Fibroblast of skin of back (primary cell): Measurements from ENCODE around the gene TRERF1.

ENCODE experiments used
- DNase-seq: peaks from one replicate; pipeline ENCODE4 v3.0.0-alpha.2; 2013

TRERF1 gene

GRCh38 chr6:42420741-42421140, 31.0 kb downstream of the TRERF1 start:
- DNase-seq: no peak

DNA sequence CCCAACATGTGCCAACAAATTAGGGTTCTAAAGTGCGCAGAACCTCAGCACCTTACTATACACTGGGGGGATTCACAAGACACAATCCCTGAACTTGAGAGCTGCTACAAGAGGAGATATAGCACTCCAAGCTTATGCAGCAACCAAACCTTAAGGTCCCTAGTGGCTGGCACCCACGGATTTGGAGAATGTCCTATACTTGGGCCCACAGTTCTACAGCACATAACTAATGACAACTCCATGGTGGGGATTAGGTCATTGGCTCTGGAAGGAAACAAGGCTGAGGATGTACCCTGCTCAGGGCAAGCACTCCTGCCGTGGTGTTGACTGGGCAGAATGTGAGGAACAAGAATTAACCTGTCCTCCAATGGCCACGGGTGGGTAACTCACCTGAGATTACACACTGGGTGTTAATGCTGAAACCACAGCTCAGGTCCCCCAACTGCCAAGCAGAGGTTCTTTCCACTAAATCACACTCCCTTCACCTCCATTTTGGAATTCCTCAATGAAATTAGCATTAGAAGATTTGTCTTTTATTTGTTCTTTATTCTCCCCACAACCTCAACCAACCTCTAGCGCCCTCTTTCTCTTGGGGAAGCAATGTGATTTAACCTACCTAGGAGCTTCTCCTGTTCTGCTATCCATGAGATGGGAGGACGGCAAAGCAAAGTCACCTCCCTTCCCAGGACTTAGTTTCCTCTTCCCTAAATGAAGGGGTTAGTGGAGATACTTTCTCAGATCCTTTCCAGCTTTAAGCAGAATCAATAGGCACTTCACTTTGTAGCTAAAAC, 32.0 kb downstream of the TRERF1 start:
- DNase-seq: no peak

DNA sequence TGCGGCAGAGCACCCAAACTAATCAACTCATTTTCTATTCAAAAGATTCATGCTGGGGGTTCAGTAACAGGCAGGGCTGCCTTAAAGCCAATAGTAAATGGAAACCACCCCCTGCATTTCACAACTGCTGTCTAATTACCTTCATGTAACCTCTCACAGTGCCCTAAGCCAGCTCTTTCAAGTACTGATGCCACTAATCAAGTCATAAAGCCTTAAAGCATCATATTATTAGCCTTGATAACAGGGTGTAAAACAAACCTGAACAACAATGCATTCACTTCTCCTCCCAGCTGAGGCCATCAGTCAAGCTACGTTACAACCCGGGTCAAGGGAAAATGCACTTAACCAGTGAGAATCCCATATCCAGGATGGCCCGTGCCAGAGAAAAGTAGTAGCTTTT, 33.0 kb downstream of the TRERF1 start:
- no peak for DNase-seq

DNA sequence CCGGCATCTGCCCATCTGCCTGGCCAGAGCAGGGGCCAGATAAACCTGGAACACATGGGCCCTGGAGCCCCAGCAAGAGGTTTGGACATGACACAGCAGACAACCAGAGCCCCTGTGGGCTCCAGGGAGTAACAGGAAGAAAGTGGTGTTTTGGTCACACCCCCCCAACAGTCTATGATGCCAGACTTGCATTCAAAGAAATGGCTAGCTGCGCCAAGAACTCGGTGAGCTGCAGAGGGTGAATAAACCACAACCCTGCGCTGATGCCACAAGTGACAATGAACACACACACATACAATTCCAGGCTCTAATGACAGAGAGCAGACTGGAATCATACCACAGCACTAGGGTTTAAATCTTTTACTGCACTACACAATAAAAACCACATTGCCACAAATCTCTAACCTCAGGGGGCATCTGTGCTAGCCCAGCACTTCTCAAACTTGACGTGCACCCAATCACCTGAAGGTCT, 34.0 kb downstream of the TRERF1 start:
- DNase-seq: peak; percentile 38

- DNase-seq: no peak
Observed at GRCh38 chr6:42411406-42411805, 40.3 kb downstream of the TRERF1 start.

GRCh38 chr6:42410861-42411260, 40.9 kb downstream of the TRERF1 start:
- DNase-seq: no peak

DNA sequence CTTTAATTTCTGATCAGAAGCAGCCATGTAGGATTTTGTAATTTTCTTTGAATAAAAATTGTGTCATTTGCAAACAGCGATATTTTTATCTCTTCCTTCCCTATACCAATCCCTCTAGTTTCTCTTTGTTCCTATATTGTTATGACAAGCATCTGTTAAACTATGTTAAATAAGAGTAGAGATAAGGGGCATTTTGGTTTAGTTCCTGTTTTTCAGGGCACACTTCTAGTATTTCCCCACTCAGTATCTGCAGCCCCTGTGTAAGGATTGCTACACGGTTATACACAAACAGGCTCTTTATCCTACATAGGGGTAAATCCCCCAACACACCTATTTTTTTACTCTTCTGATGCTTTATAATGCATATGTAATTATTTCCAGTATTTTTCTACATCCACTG, 42.1 kb downstream of the TRERF1 start:
- DNase-seq: no peak

- DNase-seq: peak; percentile 89
Observed at GRCh38 chr6:42407379-42407778, 44.3 kb downstream of the TRERF1 start.

- DNase-seq: peak; percentile 73
Observed at GRCh38 chr6:42406306-42407280, 45.1 kb downstream of the TRERF1 start.

DNA sequence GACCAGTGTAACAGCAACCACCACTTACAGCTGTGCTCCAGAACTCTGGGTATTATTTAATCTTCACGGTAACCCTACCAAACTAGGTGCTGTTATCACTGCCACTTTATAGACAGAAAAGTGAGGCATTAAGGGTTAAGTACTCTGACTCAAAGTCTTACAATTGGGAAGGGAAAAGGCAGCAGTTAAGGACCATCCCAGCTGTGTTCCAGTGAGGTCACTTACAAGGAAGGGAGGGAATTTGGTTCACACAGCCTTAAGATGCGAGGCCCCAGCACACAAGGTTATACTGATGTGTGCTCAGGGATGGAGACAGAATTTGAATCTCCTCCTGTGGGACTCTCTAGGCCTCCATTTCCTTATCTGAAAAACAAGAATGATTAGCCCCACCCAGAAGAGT, 46.7 kb downstream of the TRERF1 start:
- DNase-seq: peak; percentile 66

DNA sequence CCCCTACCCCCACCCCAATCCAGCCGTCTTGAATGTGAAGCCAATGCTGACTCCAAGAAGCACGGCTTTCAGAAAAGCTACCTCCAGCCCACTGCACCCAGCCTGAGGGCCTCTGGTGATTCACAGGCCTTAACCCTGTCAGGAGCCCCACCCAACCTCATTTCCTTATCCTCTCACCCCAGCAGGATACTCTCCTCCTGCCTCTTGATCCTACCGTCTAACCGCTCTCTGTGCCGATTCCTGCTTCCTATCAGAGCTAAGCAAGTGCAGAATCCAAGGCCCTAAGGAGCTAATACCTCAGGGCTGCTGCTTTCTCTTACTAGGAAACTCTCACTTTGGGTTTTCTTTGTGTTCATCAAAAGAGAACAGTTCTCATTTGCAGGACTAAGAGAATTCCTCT, 47.2 kb downstream of the TRERF1 start:
- DNase-seq: peak; percentile 82

DNA sequence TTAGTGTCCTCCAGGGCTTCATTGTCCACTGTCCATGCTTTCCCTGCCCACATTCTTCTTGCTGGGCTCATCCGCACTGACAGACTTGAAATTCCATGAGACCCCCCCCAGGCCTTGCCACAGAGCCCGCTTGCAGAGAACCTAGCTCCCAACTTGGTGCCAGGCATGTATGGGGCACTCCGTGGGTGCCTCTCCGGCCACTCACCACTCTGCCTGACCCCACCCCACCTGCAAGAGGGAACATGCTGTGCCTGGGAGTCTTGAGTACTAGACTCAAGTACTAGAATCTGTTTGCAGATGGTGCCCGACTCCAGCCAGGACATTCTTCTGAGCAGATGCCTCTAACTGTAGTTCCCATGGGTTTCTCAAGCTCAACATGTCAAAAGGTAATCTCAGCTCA, 47.9 kb downstream of the TRERF1 start:
- no peak for DNase-seq

- no peak for DNase-seq
Observed at GRCh38 chr6:42403421-42403820, 48.3 kb downstream of the TRERF1 start.

- DNase-seq: peak; percentile 42
Observed at GRCh38 chr6:42402184-42402583, 49.5 kb downstream of the TRERF1 start.

DNA sequence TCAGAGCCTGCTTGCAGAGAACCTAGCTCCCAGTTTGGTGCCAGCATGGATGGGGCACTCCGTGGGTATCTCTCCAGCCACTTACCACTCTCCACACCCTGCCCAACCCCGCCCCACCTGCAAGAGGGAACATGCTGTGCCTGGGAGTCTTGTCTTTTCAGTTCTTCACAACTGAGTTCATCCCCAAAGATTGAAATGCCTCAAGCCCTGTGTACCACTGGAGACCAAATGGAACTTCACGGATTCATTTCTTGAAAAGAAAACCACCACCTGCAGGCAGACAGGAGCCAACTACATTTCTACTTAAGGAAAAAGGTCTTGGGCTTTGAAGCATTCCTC, 50.1 kb downstream of the TRERF1 start:
- no peak for DNase-seq

DNA sequence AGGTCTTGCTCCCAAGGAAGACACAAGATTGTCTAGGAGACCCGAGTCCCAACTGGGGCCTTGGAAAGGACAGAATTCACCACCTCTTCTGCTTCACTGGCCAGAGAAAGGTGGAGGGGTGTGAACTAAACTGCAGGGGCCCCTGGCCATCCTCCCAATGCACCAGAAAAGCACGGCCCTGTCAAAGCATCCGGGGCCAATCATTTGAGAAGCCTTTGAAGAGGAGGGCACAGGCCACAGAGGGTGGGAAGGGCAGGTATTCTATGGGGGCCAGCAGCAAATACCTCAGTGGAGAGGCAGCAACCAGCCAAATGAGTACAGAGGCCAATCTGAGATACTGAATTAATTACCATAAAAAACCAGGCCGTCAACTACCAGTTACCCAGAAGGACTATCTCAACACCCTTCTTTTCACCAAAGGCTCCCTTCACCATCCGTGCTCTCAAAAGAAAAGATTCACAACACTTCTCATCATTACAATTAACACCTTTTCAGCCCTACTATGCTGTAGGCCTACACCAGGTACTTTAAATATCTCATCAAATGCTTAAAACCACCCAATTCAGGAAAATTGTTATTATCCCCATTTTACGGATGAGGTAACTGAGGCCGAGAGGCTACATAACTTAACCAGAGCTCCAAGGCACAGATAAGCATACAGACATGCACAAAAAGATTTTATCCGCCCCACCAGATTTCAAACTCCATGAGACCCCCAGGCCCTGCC, 50.7 kb downstream of the TRERF1 start:
- no peak for DNase-seq

- no peak for DNase-seq
Observed at GRCh38 chr6:42400061-42400760, 51.5 kb downstream of the TRERF1 start.

GRCh38 chr6:42396720-42397119, 55.0 kb downstream of the TRERF1 start:
- no peak for DNase-seq

DNA sequence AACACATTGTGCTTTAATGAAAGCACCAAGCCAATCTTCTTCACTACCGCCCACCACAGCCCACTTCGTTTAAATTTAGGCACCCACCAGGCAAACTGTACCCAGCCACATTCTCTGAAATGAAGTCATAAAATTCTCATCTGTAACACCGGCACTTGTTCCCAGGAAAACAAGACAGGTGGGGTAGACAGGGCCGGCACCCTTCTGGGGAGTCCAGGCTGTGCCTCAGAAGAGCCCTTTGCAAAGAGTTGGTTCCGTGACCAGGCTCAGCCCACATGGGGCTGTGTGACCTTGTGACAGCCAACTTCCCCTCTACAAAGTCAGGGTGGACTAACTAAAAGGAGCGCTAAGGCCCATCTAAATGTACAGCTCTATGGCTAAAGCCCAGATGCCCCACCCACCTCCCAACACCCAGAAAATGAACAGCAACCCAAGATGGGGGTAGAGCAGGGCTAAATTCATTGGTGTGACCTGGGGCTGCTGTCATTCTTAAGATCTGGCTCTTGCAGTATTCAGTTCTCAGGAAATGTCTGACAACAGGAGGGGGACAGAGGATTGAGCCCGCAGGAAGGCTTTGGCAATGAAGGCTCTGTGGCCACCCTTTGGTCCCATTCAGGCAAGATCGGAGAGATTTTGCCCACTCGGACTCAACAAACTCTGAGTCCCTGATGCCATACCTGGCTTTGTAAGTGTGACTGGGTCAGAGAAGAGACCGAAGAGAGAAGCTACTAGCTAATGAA, 56.7 kb downstream of the TRERF1 start:
- DNase-seq: no peak

DNA sequence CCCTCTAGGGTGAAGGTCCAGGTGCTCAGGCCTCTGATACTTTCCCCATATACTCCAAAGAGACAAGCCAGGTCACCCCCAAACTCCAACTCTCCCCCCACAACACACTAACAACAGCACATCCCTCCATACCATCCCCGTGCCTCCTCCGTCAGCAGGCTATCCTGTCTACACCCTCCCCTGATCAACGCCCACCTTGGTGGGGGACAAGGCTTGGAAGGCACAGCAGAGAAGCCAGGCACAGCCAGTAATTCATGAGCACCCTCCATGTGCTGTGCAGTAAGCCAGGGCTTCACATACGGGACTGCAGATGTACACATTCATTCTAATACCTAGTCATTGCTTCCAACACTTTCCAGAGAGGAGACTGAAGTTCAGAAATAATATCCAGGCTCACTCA, 57.6 kb downstream of the TRERF1 start:
- no peak for DNase-seq

GRCh38 chr6:42393339-42393738, 58.4 kb downstream of the TRERF1 start:
- DNase-seq: no peak

DNA sequence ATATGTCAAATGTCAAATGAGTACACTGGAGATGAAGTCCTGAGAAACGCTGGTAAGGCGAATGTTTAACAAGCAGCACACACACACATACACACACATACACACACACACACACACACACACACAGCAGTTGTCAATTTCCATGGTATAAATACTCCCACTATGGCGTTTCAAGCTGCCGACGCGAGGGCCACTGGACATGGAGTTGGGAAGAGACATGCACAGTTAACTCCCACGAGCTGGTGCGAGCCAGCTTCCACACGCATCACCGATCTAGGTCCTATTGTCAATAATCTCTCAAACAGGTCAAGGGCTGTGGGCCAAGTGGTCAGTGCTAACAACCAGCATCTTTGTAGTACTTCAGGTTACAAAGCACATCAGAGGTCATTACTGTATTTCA, 58.9 kb downstream of the TRERF1 start:
- no peak for DNase-seq
